ENCODE measurements around the gene INO80C.

DNA sequence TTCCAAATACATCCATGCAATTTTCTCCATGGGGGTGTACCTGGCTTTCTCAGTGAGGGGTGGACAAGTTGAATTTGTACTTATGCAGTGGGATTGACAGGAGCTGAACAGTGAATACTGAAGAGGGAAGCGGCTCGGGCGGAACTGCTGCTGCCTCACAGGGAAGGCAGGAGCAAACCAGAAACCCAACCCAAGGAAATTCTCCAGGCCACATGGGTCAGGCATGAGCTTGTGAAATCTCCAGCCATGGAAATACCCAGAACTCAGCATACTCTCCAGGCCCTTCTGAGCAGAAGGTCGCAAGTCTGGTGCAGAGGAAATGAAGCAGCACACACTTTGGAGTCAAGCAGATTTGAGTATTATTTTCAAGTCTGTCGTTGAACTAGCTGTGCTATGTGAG lies 26.5 kb upstream of the INO80C start:
- TF ChIP-seq CTCF (IDR thresholded peaks at IDR 0.05) = no peak
- TF ChIP-seq POLR2A (IDR thresholded peaks at IDR 0.05) = no peak

Data from esophagus squamous epithelium (tissue), 4 donors.